ENCODE data around the gene SYNPO. TPM values are rescaled to one million over a fixed set of nuclear protein-coding genes. Genes with fewer than 3 reads are reported as not detected.

The SYNPO gene
- polyA plus RNA-seq, 12 donors, result 21.9 to 45.2 (median 34.1) TPM; not detected in 1

DNA sequence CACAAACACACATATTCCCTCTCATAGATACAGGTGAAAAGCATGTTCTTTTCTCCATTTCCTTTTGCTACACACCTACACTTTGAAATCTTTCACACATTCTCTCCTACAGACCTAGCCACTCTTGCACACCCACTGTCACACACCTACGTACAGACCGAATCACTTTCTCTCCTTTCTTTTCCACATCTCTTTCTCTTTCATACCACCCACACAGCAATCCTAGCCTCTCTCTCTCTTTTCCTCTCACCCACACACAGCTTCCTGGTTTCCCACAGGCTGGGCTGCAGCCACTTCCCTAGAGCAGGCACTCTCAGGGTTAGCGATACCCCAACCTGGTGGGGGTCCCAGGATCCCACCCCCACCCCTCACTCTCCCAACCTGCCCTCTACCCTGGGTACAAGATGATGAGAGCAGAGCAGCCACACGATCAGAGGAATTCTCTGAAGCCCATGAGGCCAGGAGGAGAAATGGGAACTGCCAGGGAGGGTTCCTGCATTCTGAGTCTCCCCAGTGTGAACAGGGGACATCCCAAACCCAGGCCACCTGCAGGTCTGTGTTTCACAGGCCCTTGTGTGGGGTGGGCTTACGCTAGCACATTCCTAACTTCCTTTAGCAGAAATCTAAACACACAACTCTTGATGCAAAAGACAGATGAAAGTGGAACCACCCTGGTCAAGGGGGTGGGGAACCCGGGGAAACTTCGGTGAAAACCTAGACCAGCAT is 17.1 kb upstream of the SYNPO start:
- DNase-seq, result no peak

DNA sequence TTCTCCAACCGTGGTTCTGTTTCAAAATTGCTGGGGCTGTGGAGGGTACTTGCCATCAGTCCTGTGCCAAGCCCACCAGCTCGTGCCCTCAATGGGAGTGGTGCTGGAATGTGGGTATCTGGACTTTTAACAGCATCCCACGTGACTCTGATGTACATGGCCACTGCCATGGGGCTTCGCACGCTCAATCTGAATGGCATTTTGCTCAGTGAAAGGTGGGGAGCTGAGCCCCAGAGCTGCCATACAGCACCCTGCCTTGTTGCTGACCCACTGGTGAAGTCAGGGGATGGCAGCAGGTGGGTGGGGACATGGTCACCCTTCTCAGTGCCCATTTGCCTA is 16.6 kb upstream of the SYNPO start:
- DNase-seq, result no peak

DNA sequence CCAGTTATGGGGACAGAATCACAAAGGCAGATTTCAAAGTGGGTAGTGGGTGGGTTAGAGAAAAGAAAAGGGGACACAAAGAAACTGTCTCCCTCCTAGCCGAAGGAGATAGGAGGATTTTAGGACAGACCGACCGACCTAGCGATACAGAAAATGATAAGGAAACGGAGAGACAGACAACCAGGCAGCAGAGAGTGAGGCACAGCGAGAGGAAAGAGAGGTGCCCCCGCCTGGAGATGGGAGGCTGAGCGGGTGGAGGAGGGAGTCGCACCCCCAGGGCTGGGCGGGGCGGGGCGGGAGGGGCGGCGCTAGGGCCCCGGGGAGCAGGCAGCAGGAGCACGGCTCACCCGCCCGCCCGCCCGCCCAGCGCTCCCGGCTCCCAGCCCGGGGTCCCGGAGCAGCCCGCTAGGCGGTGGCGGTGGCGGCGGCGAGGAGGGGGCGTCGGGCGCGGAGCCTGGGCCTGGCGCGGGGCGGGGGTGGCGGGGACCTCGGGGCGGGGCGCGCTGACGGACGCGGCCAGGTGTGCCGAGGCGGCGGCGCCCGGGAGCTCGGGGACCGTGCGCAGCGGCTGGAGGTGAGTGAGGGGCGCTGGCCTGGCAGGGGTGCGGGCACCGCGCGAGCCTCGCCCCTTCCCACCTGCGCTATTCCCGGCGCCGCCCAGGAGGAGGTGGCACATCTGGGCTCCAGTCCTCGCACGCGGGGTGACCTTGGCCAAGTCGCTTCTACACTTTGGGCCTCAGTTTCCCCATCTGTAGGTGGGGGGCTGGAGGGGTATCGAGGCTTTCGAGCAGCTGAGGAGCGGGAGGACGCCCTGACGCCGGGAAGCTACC is 15.9 kb upstream of the SYNPO start:
- DNase-seq, result no peak

DNA sequence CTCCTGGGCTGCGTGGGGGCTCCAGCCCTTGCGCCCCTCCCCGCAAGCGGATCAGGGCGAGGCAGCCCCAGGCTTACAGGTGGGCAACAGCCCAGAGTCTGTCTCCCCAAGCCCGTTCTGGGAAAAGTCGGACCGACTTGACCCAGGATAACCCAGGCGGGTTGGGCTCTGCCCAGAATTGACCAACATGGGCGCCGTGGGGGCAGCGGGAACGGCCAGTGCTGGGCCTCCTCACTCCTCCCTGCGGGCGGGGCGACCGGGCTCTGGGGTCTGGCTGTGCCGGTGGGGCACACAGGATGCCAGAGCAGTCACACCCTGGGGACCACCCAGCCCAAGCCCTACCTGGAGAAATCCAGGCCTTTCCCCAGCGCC is 15.3 kb upstream of the SYNPO start:
- no peak for DNase-seq

DNA sequence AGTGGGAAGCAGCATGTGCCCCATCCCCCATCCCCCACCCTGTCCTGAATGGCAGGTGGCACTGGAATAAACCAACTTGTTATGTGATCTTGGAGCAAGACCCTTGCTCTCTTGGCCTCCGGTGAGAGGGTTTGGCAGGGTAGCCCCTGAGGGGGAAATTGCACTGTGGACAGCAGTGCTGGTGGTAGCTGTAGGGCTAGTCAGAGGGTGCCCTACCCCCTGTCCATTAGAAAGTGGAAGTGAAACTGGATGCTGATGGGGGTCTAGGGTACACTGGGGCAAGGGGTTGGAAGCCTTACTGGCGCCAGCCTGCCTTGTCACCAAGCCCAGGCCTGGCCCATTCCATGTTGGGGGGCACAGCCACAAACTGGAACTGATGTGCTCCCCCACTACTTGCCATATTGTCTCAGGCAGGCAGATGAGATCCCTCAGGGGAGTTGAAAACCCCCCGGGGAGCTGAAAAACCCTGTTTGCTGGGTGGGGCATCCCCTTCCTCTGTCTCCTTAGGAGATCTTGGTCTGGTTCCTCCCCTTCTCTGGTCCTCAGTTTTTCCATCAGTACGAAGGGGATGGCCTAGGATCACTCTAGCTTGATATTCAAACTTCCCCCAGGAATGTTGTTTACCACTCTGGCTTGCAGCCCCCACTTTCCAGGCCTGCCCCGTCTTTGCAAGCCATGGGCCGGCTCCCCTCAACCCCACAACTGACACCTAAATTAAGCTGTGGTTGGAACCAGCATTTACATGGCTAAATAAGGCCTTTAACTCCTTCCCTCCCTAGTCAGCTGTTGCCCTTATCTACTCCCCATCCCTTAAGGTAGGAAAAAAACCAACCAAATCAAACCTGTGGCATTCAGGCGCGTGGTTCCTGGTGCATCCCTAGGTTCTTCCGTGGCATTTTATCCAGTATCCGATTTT is 14.4 kb upstream of the SYNPO start:
- no peak for DNase-seq

DNA sequence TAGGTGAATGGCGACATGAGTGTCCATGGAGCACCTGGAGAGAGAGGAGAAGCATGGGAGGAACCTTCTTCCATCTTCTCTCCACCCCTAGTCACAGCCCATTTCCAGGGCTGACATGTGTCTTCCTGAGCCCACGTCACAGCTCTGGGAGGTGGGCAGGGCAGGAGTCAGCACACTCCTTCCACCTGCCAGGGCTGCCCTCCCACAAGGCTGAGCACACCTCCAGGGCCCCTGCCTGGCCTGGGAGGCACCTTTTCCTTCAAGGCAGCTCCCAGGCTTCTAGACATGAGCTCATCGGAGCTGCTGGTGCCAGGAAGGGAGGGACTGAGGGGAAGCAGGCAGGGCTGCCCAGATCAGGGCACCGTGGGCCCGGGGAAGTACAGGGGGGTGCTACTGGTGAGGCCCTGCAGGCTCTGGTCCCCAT is 13.6 kb upstream of the SYNPO start:
- no peak for DNase-seq

DNA sequence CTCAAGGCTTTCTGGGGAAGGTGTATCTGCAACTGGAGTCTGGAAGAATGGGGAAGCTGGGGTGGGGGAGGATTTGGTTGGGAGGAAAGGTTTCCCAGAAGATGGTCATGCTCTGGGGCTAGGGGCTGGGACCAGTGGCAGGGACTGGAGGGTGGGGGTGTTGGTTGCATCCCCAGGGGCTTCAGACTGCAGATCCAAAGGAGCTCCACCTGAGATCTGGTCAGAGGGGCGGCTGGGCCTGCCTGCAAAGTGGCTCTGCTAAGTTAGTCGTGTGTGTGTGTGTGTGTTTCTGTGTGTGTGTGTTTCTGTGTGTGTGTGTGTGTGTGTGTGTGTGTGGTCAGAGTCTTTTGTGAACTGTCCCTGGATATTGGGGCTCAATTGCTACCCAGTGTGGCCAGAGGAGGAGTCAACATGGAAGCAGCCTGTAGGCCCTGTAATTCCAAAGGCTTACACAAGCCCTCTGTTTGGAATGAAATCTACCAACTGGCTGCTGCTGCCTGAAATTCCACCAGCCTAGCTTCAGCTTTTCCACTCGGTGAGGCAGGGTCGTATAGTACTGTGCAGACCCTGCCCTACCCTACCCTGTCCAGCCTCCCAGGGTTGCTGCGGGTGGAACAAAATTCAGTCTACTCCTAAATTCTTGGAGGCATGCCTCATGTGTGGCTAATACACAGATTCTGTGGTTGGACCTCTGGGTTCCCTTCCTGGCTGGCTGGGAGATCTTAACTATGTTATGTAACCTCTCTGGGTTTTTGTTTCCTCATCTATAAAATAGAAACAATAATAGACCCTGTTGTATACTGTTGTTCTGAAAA is 12.5 kb upstream of the SYNPO start:
- DNase-seq, result no peak

DNA sequence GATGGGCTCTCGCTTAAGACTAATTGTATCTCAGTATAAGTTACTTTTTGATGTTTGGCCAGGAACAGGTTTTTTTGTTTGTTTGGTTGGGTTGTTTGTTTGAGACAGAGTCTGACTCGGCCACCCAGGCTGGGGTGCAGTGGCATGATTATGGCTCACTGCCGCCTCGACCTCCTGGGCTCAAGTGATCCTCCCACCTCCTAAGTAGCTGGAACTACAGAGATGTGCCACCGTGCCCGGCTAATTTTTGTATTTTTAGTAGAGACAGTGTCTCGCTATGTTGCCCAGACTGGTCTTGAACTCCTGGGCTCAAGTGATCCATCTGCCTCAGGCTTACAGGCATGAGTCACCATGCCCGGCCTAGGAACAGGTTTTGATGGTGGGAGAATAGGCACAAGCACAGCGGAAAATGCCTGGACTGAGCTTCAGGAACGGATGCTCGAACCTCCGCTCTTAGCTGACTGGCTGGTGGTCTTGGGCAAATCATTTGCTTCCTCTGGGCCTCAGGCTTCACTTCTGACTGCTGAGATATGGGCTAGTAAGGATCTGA is 11.4 kb upstream of the SYNPO start:
- no peak for DNase-seq

DNA sequence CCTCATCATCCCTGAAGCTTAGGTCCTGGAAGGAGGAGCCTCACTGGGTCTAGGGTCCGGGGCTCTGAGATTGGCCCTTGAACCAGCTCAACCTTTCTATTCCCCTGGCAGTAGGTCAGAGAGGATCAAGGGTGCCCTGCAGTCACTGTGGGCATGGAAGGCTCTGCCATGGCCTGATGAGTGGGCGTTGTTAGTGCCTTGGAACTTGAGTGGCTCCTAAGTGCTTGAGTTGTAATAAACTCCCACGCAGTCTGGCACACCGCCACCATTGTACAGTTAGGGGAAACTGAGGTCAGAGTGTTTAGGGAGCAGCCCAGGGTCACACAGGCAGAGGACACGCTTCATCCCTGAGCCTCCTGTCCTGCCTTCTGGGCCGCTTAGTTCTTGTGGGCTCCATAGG is 10.4 kb upstream of the SYNPO start:
- DNase-seq, result no peak

DNA sequence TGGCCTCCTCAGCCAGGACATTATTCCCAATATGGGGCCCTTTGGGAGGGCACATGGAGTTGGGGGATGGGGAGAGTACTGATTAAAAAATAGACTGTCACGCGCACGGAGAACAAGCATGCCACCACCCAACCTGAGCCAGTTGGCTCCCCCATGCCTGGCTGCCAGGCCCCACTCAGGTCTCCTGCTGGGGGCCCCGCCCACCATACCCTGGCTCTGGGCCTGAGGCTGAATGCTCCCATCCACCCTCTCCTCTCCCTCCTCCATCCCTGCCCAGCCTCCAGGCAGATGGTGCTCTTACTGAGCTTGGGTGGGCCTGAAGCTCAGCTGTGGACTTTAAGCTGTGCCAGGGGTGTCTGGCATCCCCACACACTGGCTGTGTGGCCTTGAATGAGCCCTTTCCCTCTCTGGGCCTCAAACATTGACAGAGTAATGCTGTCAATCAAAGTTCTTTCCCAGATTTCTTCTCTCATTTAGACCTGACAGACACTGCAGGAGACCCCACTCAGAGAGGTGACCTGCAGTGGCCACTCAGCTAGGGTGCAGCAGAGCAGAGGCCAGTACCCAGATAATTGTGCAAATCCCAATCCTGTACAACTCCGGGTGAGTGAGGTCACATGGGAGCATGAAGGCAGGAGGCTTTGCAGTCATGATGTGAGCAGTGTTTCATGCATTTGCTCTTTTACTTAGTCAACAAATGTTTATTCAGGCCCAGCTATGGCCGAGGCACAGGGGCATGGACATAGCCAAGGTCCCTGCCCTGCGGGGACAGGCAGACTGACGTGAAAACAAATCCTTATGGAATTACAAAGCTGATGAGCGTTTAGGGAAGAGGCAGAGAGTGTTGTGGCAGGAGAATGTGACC is 9.8 kb upstream of the SYNPO start:
- no peak for DNase-seq

DNA sequence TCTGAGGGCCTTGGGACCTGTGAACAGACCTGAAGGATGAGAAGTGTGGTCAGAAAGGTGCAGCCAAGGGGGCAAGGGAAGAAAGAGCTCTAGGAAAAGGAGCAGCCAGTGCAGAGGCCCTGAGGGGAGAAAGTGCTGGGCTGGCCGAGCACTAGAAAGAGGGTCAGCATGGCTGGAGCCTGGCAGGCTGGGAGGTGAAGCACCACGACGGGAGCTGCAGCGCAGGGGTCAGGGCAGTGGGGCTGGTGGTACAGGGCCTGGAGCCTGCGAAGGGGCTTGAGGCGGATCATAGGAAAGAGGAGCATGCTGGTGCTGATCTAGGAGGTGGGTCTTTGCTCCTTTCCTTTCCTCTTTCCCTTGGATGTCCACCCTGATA is 9.1 kb upstream of the SYNPO start:
- DNase-seq, result no peak

DNA sequence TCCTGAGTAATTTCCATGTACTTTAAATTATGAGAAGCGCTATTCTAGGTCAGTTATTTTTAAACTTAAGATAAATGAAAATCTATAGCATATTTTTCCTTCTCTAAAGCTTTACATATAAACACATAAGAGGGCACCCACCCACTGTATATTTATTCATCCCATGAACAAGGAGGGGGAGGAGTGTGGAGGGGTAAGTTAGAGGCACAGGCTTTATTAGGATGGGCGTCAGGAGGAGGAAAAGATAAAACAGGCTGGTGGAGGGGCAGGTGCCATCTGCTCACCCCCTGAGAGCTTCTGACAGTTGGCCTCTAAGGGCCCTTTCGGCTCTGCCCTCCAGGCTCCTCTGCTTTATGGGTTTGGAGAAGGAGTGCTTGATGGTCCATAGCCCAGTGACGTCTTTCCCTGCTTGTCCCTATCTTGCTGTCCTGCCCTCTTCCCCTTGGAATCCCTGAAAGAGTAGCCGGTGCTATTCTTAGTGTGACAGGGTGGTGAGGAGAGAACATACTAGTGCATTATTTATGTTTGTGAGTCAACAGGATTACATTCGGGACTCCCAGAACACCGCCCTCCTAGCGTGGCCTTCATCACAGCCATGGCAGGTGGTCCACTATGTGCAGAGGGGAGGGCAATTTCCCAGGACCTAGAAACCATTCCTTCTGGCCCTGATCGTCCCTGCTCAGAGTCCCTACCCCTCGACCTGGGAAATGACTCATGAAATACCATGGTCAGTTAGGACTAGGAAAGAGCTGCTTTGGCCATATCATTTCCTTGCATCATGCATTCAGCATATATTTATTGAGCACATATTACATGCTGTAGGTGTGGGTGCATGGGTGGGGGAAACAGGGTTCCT is 7.9 kb upstream of the SYNPO start:
- no peak for DNase-seq

DNA sequence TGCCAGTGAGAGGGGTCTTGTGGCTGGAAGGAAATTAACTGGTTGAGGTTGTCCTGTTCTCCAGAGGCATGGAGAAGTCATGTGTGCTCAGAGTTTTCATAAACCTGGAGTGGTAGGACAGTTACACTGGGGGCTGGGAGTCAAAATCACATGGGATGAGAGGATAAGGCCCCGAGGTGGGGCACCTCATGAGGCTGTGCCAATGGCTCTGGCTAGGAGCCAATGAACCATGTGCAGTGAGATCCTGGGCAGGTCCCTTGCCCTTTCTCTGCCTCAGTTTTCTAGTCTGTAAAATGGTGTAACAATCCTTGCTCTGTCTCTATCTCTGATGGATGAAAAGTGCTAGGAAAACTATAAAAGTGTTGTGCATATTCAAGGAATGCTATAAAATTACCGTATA is 7.0 kb upstream of the SYNPO start:
- DNase-seq, result no peak

DNA sequence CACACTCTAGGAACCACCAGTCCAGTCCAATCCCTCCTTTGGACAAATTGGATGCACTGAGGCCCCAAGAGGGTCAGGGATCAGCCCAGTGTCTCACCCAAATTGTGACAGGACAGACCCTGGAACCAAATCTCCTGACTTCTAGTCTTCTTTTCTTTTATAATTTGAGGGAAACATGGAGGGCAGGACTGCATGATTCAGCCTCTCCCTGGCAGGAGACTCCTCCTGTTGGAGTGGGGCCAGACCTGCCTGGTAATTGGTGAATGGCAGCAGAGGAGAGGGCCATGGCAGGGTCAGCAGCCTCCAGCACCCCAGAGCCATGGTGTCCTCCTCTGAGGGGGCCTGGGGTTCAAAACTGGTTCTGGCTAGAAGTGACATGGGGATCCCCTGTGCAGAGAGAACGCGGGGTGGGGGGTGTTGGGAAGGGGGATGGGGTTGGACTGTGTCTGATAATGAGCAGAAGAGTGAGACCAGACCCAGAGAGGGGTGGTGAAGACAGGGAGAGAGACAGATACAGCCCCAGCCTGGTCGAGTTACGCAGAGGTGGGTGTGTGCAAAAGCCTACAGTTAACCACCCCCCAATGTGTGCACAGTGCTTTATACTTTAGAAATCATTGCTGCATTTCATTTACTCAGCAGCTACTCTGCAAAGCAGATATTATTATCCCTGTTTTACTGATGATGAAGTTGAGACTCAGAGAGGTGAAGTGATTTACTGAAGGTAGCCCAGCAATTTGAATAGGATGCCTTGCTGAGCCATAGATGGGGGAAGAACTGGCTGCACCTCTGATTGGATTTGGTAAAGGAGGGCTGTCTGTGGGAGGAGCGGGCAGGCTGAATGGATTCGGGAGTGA is 3.8 kb upstream of the SYNPO start:
- DNase-seq, result no peak

DNA sequence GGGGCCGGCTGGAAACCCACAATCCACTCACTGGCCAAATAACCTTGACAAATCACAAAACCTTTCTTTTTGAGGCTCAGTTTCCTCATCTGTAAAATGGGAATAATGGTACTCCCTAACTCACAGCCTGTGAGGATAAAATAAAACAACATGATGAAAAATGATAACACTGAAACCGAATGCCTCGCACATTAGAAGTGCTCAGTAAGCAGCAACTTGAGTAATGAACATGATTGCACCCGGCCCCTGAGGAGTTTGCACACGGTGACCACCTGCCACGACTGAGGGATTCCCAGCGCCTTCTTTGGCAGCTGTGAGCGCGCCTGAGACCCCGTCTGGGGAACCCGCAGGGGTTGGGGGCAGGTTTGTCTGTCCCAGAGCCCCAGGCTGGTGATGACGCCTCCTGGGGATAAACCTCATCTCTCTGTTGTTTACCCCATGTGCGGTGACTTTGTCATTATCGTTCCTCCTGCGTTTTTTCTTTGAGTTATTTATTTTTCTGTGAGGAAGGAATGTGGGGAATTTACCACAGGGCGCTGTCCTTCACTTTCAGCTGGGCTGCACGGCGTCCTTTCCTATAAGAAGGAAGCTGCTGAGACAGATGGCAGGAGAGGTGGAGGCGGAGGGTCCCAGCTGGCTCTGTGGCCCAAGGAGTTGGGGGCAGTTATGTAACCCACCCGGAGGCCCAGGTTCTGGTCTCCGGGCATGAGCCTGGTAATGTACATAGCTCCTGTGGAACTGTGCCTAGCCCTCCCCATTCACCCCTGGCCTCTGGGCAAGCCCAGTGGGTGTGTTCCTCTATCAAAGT is 3.0 kb upstream of the SYNPO start:
- no peak for DNase-seq

DNA sequence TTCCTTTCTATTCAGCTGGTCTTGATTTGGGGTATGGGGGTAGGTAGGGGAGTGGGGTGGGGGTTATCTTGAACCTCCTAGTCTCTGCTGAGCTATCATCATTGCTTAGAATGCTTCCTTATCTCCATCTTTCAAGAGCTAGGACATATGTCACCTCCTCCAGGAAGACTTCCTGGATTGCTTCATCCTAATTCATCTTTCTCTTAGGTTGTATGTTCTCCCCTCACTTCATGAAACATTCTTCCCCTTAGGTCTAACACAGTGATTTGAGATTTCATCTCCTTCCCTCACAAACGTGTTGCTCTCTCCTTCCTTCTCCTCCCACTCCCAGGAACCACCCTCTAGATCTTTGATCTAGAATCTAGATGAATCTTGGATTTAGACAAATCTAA is 2.4 kb upstream of the SYNPO start:
- no peak for DNase-seq

Data from muscle of arm (tissue), 12 donors.